GM19452 (cell line): ENCODE measurements around the gene TNFRSF8.
A peak's percentile ranks its signal among the peaks of the same experiment; 100 is the strongest.

Experiments
- ATAC-seq: cut with Tn5 transposase; IDR thresholded peaks from one replicate; pipeline ENCODE4 v1.9.1; 2021; ENCODE audit not compliant: unreplicated experiment

TNFRSF8 gene

DNA sequence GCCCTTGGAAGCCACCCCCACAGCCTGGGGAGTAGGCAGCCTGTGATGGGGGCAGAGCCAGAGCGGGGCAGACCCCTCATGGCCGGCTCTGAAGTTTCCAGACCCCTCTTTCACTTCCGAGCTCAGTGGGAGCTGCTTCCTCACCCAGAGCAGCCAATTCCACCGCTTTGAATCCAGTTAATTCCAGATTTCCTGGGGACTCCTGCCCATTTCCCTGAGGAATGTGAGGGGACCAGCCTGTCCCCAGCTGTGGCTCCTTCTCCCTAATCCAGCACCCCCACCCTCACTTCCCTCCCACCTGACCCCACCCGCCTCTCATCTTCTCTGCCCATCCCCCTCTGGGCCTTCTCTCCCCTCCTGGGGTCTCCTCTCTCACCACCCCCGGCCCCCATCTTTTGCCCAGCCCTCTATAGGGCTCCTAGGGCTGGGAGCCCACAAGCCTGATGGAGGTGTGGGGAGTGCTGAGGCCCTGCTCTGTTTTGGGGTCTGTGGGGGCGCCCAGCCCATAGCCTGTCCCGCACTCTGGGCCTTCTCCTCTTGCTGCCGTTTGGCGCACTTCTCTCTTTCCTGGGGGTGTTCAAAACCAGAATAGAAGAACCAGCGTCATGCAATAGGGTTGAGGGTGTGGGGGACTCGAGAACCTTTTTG, 77.5 kb downstream of the TNFRSF8 start:
- ATAC-seq, result no peak

- no peak for ATAC-seq
Measured at GRCh38 chr1:12141163-12141850, 78.2 kb downstream of the TNFRSF8 start.

DNA sequence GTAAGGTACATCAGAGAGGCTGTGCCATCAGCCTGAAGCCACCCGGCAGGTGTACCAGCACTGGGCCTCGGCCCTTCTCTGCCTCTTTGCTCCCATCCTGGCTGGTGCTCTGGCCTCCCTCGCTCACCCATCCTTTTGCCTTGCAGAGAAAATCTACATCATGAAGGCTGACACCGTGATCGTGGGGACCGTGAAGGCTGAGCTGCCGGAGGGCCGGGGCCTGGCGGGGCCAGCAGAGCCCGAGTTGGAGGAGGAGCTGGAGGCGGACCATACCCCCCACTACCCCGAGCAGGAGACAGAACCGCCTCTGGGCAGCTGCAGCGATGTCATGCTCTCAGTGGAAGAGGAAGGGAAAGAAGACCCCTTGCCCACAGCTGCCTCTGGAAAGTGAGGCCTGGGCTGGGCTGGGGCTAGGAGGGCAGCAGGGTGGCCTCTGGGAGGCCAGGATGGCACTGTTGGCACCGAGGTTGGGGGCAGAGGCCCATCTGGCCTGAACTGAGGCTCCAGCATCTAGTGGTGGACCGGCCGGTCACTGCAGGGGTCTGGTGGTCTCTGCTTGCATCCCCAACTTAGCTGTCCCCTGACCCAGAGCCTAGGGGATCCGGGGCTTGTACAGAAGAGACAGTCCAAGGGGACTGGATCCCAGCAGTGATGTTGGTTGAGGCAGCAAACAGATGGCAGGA, 79.2 kb downstream of the TNFRSF8 start:
- ATAC-seq, result no peak

DNA sequence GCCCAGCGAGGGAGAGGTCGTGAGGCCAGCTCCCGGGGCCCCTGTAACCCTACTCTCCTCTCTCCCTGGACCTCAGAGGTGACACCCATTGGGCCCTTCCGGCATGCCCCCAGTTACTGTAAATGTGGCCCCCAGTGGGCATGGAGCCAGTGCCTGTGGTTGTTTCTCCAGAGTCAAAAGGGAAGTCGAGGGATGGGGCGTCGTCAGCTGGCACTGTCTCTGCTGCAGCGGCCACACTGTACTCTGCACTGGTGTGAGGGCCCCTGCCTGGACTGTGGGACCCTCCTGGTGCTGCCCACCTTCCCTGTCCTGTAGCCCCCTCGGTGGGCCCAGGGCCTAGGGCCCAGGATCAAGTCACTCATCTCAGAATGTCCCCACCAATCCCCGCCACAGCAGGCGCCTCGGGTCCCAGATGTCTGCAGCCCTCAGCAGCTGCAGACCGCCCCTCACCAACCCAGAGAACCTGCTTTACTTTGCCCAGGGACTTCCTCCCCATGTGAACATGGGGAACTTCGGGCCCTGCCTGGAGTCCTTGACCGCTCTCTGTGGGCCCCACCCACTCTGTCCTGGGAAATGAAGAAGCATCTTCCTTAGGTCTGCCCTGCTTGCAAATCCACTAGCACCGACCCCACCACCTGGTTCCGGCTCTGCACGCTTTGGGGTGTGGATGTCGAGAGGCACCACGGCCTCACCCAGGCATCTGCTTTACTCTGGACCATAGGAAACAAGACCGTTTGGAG, 80.0 kb downstream of the TNFRSF8 start:
- ATAC-seq, result no peak

- ATAC-seq, result no peak
Measured at GRCh38 chr1:12143631-12144155, 80.6 kb downstream of the TNFRSF8 start.

- no peak for ATAC-seq
Measured at GRCh38 chr1:12144236-12144635, 81.1 kb downstream of the TNFRSF8 start.

DNA sequence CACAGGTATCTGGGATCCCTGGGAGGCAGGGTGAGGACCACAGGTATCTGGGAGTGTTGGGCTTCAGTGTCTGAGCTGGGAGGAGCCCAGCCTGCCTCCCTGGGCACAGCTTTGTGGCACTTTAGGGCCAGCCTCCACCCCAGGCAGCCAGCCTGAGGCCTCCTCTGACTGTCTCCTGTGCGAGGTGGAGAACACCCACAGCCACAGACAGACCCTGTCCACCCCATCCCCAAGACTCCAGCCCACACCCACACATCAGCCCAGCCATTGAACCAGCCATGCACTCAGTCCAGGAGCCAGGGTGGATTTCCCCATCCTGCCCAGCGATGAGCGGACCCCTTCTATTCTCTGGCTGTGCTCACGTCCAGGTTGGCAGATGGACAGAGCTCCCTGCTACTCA, 81.9 kb downstream of the TNFRSF8 start:
- no peak for ATAC-seq

- no peak for ATAC-seq
Measured at GRCh38 chr1:12145616-12146342, 82.7 kb downstream of the TNFRSF8 start.

- ATAC-seq, result no peak
Measured at GRCh38 chr1:12146343-12147112, 83.4 kb downstream of the TNFRSF8 start.

GRCh38 chr1:12147201-12147701, 84.1 kb downstream of the TNFRSF8 start:
- no peak for ATAC-seq

GRCh38 chr1:12148160-12148957, 85.3 kb downstream of the TNFRSF8 start:
- ATAC-seq, result no peak

- ATAC-seq, result no peak
Measured at GRCh38 chr1:12148958-12149790, 86.1 kb downstream of the TNFRSF8 start.

DNA sequence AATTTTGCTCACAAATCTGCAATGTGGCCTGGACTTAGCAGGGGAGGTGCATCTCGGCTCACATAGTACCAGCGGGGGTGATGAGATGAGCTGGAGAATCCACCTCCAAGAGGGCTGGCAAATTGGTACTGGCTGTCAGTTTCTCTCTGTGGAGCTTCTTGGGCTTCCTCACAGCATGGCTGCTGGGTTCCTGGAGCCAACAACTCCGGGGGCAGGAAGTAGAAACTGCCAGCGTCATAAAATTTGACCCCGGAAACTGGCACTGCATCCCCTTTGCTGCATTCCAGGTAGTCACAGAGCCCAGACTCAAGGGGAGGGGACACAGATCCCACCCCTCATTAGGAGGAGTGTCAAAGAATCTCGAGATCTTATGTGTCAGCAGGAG, 86.7 kb downstream of the TNFRSF8 start:
- ATAC-seq, result no peak

GRCh38 chr1:12150456-12151200, 87.5 kb downstream of the TNFRSF8 start:
- no peak for ATAC-seq

GRCh38 chr1:12151465-12151864, 88.4 kb downstream of the TNFRSF8 start:
- no peak for ATAC-seq

DNA sequence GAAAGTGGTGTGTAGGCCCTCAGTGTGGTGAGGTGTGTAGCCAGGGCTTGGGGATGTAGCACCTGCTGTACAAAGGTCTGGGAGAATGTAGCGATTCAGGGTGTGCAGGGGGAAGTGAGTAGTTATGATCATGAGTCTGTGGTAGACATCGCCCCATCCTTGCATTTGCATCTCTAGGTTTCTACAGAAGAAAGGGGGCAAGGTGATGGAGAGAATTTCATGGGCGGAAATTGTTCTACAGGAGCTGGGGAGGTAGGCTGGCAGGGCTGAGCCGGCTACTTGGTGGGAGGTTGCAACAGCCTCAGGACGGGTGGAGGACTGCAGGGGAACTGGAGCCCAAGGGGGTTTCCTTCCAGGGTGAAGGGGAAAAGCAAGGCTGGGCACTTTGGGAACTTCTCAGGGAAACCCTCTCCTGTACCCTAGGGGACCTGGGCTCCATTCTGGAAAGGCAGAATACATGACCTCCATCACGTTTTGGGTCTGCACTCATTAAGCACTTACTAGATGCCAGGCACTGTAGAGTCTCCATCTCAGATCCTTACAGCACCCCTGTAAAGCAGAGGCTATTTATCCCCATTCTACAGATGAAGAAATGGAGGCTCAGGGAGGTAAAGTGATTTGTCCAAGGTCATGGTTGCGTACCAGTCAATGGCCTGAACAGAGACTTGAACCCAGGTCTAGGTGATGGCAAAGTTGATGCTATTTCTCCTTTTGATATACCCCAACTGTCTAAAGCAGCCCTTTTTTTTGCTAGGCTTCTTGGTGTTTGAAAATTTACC, 89.2 kb downstream of the TNFRSF8 start:
- peak; percentile 64 for ATAC-seq
